ENCODE measurements around the gene NPSR1. TPM values are rescaled to one million over a fixed set of nuclear protein-coding genes. Genes with fewer than 3 reads are reported as not detected.

NPSR1 gene
- total and polyA plus RNA-seq, 11 donors, result not detected

DNA sequence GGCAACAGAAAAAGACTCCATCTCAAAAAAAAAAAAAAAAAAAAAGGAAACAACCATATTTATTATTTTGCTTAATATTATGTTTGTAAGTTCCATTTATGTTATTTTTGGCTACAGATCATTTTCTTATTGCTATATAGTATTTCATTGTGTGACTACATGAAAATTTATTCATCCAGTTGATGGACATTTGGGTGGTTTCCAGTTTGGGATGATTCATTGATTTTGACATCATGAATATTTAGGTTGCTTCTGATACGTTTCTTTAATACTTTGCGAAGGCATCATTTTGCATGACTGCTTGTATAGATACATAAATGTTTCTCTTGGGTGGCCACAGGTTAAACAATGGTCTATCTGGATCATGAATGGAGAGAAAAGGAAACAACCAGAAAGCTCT lies 2.0 kb upstream of the NPSR1 start:
- Histone ChIP-seq H3K27ac (no peak overlapping the region), H3K36me3 (no peaks in the 10 kb centered on the region), H3K27me3 (no peaks in the 10 kb centered on the region), H3K4me3 (no peak overlapping the region), H3K9me3 (no peaks in the 10 kb centered on the region), H3K4me1 (peaks cover 0 to 8% (median 0%) of the 10 kb centered on the region in 12 donors)
- intact Hi-C loops (cut with DNase I), result no loop called here
- WGBS, 4 donors, result 80 to 88% (median 85%) methylated on average over 2 of the region's 2 CpGs
- no peak for TF ChIP-seq POLR2A (IDR thresholded peaks at IDR 0.05)
- TF ChIP-seq, protein P1, sequence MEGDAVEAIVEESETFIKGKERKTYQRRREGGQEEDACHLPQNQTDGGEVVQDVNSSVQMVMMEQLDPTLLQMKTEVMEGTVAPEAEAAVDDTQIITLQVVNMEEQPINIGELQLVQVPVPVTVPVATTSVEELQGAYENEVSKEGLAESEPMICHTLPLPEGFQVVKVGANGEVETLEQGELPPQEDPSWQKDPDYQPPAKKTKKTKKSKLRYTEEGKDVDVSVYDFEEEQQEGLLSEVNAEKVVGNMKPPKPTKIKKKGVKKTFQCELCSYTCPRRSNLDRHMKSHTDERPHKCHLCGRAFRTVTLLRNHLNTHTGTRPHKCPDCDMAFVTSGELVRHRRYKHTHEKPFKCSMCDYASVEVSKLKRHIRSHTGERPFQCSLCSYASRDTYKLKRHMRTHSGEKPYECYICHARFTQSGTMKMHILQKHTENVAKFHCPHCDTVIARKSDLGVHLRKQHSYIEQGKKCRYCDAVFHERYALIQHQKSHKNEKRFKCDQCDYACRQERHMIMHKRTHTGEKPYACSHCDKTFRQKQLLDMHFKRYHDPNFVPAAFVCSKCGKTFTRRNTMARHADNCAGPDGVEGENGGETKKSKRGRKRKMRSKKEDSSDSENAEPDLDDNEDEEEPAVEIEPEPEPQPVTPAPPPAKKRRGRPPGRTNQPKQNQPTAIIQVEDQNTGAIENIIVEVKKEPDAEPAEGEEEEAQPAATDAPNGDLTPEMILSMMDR (IDR thresholded peaks at IDR 0.05), result no peak
- ATAC-seq, result no peak
- DNase-seq, result no peak

DNA sequence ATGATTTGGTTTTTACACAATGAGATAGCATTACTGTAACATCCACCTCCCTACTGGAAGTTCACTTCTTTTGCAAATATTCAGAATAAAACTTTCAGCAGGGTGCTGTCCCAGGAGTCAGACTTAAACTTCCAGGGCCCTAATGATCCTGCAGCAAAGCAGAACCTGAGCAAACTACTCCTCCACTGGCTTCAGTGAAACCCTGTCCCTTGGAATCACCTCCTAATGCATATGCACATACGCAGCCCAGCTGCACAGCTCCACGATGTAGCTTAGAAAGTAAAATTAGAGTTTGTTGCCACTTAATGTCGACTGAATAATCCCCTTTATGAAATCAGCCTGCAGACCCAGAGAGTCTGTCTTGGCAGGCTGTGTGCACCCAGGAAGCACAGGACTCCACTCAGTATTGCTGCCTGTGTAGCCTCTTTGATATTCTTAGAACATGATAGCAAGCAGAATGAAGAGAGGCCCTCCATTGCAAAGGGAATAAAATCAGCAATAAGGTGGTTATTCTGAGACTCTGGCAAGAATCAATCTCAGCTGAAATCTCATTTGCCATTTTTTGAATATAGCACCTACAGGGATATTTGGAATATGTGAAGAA lies 1.6 kb downstream of the NPSR1 start:
- intact Hi-C loops (cut with DNase I), result no loop called here
- no peak for TF ChIP-seq POLR2A (IDR thresholded peaks at IDR 0.05)
- TF ChIP-seq, protein P1 (IDR thresholded peaks at IDR 0.05), result no peak
- ATAC-seq (peak in 3 of 4 donors; percentile 53 to 65 (median 55)), DNase-seq (no peak)
- no peak overlapping the region for H3K27ac ChIP-seq
- no peak overlapping the region for H3K4me3 ChIP-seq
- H3K9me3 ChIP-seq, result no peaks in the 10 kb centered on the region
- H3K27me3 ChIP-seq, result no peaks in the 10 kb centered on the region
- WGBS, 4 donors, result 18 to 31% (median 23%) methylated on average over 3 of the region's 3 CpGs
- peaks cover 0 to 8% (median 0%) of the 10 kb centered on the region in 12 donors for H3K4me1 ChIP-seq
- no peaks in the 10 kb centered on the region for H3K36me3 ChIP-seq

DNA sequence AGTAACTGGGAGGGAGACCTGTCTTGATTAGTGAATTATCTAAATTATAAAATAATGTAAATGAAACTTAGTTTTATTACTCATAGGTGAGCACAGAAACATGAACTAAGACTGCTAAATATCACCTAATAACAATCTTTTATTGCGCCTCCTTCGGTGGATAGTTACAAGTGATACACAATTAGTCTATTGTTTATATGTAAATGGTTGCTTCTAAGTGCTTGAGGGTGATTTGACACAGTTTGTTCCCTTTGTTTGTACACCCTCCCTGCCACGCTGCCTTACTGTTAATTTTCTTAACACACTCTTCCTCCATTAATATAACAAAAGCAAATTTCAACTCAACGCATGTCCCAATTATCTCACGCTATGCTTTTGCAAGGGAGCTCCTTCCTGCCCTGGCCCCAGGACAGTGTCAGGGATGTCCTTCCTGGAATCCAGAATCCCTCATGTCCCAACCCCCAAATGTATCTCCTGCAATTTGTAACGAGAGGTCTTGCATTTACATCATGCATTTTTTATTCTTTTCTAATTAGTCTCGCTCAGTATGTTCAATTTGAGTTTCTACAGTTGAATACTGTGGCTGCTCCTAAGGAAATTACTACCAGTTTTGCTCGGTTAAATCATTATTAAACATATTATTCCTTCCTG lies 4.2 kb downstream of the NPSR1 start:
- DNase-seq (no peak), ATAC-seq (no peak)
- 75 to 78% (median 78%) methylated on average over 8 of the region's 8 CpGs for WGBS, 4 donors
- Histone ChIP-seq H3K27me3 (peaks cover 0 to 2% (median 0%) of the 10 kb centered on the region in 9 donors), H3K36me3 (no peaks in the 10 kb centered on the region), H3K9me3 (no peaks in the 10 kb centered on the region), H3K27ac (no peak overlapping the region), H3K4me1 (peaks cover 0 to 8% (median 0%) of the 10 kb centered on the region in 12 donors), H3K4me3 (no peak overlapping the region)
- TF ChIP-seq, protein P1 (IDR thresholded peaks at IDR 0.05), result no peak
- TF ChIP-seq POLR2A (IDR thresholded peaks at IDR 0.05), result no peak
- intact Hi-C loops (cut with DNase I), result no loop called here

DNA sequence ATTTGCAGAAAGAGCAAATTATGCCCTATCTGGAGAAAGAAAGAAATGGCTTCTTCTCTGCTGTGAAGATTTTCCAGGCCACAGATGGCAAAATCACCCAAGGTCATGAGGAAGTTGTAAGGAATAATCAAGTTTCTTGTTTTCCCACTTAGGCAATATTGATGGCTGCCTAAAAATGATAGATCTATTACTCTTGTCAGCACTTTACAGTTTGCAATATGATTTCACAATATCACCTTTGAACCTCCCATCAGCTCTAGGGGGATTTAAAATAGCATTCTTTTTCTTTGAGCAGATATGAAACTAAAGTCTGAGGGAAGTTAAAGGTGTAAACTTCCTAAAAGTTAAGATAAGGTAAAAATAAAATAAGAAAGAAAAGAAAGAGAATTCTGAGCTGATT lies 6.7 kb downstream of the NPSR1 start:
- H3K4me3 ChIP-seq, result no peak overlapping the region
- H3K9me3 ChIP-seq, result no peaks in the 10 kb centered on the region
- H3K27ac ChIP-seq, result no peak overlapping the region
- peaks cover 0 to 2% (median 0%) of the 10 kb centered on the region in 9 donors for H3K27me3 ChIP-seq
- peaks cover 0 to 7% (median 0%) of the 10 kb centered on the region in 12 donors for H3K4me1 ChIP-seq
- no peak for ATAC-seq
- H3K36me3 ChIP-seq, result no peaks in the 10 kb centered on the region
- intact Hi-C loops (cut with DNase I), result no loop called here
- no peak for DNase-seq
- TF ChIP-seq, protein P1 (IDR thresholded peaks at IDR 0.05), result no peak
- TF ChIP-seq POLR2A (IDR thresholded peaks at IDR 0.05), result no peak

Data from heart left ventricle (tissue), 16 donors.